Osteocyte (in vitro differentiated cells): ENCODE data around the gene DDX10. TPM values are rescaled to one million over a fixed set of nuclear protein-coding genes. Genes with fewer than 3 reads are reported as not detected.

Source experiments
- DNase-seq: peaks from one replicate; pipeline ENCODE4 v3.0.0; 2021; ENCODE audit warnings: mixed read lengths; ENCODE audit not compliant: unreplicated experiment; ENCODE audit errors: extremely low spot score
- H3K27ac Mint-ChIP-seq: one replicate; pipeline ENCODE4 v1.8.0; 2021; ENCODE audit warnings: mild to moderate bottlenecking, mixed read lengths; ENCODE audit not compliant: unreplicated experiment
- H3K27me3 Mint-ChIP-seq: one replicate; pipeline ENCODE4 v1.8.0; 2021; ENCODE audit warnings: mixed read lengths; ENCODE audit not compliant: unreplicated experiment
- H3K36me3 Mint-ChIP-seq: one replicate; pipeline ENCODE4 v1.8.0; 2021; ENCODE audit warnings: mixed read lengths; ENCODE audit not compliant: unreplicated experiment
- H3K4me1 Mint-ChIP-seq: one replicate; pipeline ENCODE4 v1.8.0; 2021; ENCODE audit warnings: mixed read lengths; ENCODE audit not compliant: unreplicated experiment
- H3K4me3 Mint-ChIP-seq: one replicate; pipeline ENCODE4 v1.8.0; 2021; ENCODE audit warnings: mild to moderate bottlenecking, moderate library complexity, mixed read lengths; ENCODE audit not compliant: unreplicated experiment
- H3K9me3 Mint-ChIP-seq: one replicate; pipeline ENCODE4 v1.8.0; 2021; ENCODE audit warnings: mixed read lengths; ENCODE audit not compliant: unreplicated experiment
- total RNA-seq: library from RNA; stranded (reverse); gene quantifications from 2 replicates; pipeline ENCODE4 v1.2.1, GENCODE V29; 2021
- TF ChIP-seq, protein P1 (sequence below): fragments of 200-600 bp; sonication (generic); IDR thresholded peaks from 2 replicates; pipeline ENCODE4 v1.5.0; 2021; ENCODE audit warnings: antibody characterized with exemption, mild to moderate bottlenecking, moderate library complexity

Gene DDX10
- total RNA-seq, 1 donor from 2014 or later = 34.6 TPM

DNA sequence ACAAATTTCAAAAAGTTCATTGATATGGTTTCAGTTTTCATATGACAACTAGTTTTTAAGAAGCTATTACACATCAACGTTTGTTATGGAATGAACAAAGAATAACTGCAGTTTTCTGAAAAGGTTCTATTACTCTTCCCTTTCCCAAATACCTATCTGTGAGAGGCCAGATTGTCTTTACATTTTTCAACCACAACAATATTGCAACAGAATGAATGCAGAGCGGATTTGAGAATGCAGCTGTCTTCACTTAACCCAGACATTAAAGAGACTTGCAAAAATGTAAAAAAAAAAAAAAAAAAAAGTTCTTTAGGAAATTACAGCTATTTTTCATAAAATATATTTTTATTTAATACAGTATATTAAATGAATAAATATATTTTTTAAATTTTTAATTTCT is 250.8 kb downstream of the DDX10 start:
- Mint-ChIP-seq H3K36me3 (peaks cover 6% of the 10 kb centered on the region), H3K4me1 (peaks cover 29% of the 10 kb centered on the region), H3K4me3 (no peak overlapping the region), H3K27ac (no peak overlapping the region), H3K9me3 (no peaks in the 10 kb centered on the region), H3K27me3 (no peaks in the 10 kb centered on the region)
- TF ChIP-seq, protein P1, sequence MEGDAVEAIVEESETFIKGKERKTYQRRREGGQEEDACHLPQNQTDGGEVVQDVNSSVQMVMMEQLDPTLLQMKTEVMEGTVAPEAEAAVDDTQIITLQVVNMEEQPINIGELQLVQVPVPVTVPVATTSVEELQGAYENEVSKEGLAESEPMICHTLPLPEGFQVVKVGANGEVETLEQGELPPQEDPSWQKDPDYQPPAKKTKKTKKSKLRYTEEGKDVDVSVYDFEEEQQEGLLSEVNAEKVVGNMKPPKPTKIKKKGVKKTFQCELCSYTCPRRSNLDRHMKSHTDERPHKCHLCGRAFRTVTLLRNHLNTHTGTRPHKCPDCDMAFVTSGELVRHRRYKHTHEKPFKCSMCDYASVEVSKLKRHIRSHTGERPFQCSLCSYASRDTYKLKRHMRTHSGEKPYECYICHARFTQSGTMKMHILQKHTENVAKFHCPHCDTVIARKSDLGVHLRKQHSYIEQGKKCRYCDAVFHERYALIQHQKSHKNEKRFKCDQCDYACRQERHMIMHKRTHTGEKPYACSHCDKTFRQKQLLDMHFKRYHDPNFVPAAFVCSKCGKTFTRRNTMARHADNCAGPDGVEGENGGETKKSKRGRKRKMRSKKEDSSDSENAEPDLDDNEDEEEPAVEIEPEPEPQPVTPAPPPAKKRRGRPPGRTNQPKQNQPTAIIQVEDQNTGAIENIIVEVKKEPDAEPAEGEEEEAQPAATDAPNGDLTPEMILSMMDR = no peak
- no peak for DNase-seq

DNA sequence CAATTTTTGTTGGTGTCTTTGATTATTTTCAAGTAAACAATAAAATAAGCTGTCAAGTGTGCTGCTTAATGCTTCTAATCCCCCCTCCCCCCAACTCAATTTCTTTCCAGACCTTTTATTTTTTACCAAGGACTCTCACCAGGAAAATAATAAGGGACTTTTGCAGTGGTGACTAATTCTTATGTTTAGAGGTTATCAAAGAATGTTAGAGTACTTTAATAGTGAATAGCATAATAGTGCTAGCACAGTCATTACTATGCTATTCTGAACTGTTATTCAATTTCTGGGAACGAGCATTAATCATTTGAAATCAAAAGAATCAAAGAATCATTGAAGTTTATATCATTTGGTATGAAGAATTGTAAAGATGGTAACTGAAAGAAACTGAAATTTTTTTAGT is 251.4 kb downstream of the DDX10 start:
- Mint-ChIP-seq H3K9me3 (no peaks in the 10 kb centered on the region), H3K36me3 (peaks cover 6% of the 10 kb centered on the region), H3K27ac (no peak overlapping the region), H3K27me3 (no peaks in the 10 kb centered on the region), H3K4me1 (peaks cover 32% of the 10 kb centered on the region), H3K4me3 (no peak overlapping the region)
- TF ChIP-seq, protein P1 = no peak
- no peak for DNase-seq

DNA sequence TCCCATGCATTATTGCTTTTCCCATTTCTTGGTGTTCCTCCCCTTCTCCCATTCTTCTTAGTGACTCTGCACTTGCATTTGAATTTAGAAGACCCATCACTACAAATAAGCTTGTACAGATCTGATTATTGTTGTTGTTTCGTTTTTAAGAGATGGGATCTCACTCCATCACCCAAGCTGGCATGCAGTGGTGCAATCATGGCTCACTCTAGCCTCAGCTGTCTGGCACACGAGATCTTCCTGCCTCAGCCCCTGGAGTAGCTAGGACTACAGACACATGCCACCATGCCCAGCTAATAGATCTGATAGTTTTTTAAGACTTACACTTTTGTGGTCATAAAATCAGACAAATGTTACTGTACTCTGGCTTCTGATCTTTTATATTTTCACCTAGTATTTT is 252.1 kb downstream of the DDX10 start:
- peaks cover 6% of the 10 kb centered on the region for H3K36me3 Mint-ChIP-seq
- H3K4me1 Mint-ChIP-seq = peaks cover 32% of the 10 kb centered on the region
- TF ChIP-seq, protein P1 = no peak
- DNase-seq = no peak
- H3K27ac Mint-ChIP-seq = no peak overlapping the region
- H3K9me3 Mint-ChIP-seq = no peaks in the 10 kb centered on the region
- H3K27me3 Mint-ChIP-seq = no peaks in the 10 kb centered on the region
- no peak overlapping the region for H3K4me3 Mint-ChIP-seq

DNA sequence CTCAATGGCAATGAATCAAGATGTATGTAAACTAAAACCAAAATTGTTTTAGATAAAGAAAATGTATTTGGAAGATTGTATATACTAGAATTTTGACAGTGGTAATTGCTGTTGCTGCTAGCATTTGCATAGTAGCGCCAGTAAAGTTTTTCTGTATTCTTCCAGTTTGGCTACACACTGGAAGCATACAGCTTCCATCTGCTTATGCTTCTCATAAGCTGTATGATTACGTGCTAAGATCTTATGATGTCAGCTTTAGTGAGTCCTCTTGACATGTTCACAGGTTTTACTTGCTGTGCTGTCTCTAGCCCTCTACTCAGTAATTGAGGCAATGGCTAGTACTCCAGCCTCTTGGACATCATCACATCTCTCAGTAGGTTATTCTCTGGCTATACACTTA is 256.3 kb downstream of the DDX10 start:
- DNase-seq = no peak
- H3K36me3 Mint-ChIP-seq = peaks cover 9% of the 10 kb centered on the region
- no peak overlapping the region for H3K4me3 Mint-ChIP-seq
- no peaks in the 10 kb centered on the region for H3K27me3 Mint-ChIP-seq
- no peak overlapping the region for H3K27ac Mint-ChIP-seq
- peaks cover 23% of the 10 kb centered on the region for H3K4me1 Mint-ChIP-seq
- TF ChIP-seq, protein P1 = no peak
- no peaks in the 10 kb centered on the region for H3K9me3 Mint-ChIP-seq

- no peaks in the 10 kb centered on the region for H3K27me3 Mint-ChIP-seq
- no peak for DNase-seq
- H3K4me3 Mint-ChIP-seq = no peak overlapping the region
- H3K9me3 Mint-ChIP-seq = no peaks in the 10 kb centered on the region
- peak overlapping the region; percentile 50 for H3K27ac Mint-ChIP-seq
- peaks cover 27% of the 10 kb centered on the region for H3K4me1 Mint-ChIP-seq
- peaks cover 9% of the 10 kb centered on the region for H3K36me3 Mint-ChIP-seq
- TF ChIP-seq, protein P1 = no peak
Measured at GRCh38 chr11:108922241-108922640, 257.4 kb downstream of the DDX10 start.
